C4-2B (cell line): ENCODE results near the gene LHX5.

Experiments used
- H3K27ac ChIP-seq: fragments of 450-650 bp; 2 replicates; pipeline ENCODE4 v1.5.1; 2017
- CTCF ChIP-seq: fragments of 450-650 bp; conservative IDR thresholded peaks from 2 replicates; pipeline ENCODE4 v1.5.1; 2017; ENCODE audit warnings: mild to moderate bottlenecking
- ZFX ChIP-seq: fragments of 450-650 bp; IDR thresholded peaks from 2 replicates; pipeline ENCODE4 v1.6.1; 2017

The LHX5 gene

GRCh38 chr12:113467502-113468364 lies 3.9 kb downstream of the LHX5 start:
- no peak for TF ChIP-seq ZFX
- no peak for TF ChIP-seq CTCF
- no peak overlapping the region for H3K27ac ChIP-seq

- no peak overlapping the region for H3K27ac ChIP-seq
- TF ChIP-seq CTCF (no peak), ZFX (no peak)
Measured at GRCh38 chr12:113467142-113467501, 4.5 kb downstream of the LHX5 start.

GRCh38 chr12:113466454-113467141 lies 5.1 kb downstream of the LHX5 start:
- TF ChIP-seq CTCF (no peak), ZFX (no peak)
- no peak overlapping the region for H3K27ac ChIP-seq

GRCh38 chr12:113465808-113466453 lies 5.7 kb downstream of the LHX5 start:
- H3K27ac ChIP-seq, result no peak overlapping the region
- no peak for TF ChIP-seq ZFX
- no peak for TF ChIP-seq CTCF

GRCh38 chr12:113464852-113465719 lies 6.6 kb downstream of the LHX5 start:
- no peak for TF ChIP-seq ZFX
- no peak for TF ChIP-seq CTCF
- H3K27ac ChIP-seq, result no peak overlapping the region

GRCh38 chr12:113464452-113464775 lies 7.3 kb downstream of the LHX5 start:
- TF ChIP-seq ZFX (no peak), CTCF (no peak)
- no peak overlapping the region for H3K27ac ChIP-seq
